ENCODE data around the gene TMEM140. TPM values are rescaled to one million over a fixed set of nuclear protein-coding genes. Genes with fewer than 3 reads are reported as not detected.

Gene TMEM140
- total and polyA plus RNA-seq, 2 of the 13 experiments (the other 11 are each of a cell fraction or from before 2014, with no cell fraction given): 9.2 to 21.7 TPM

DNA sequence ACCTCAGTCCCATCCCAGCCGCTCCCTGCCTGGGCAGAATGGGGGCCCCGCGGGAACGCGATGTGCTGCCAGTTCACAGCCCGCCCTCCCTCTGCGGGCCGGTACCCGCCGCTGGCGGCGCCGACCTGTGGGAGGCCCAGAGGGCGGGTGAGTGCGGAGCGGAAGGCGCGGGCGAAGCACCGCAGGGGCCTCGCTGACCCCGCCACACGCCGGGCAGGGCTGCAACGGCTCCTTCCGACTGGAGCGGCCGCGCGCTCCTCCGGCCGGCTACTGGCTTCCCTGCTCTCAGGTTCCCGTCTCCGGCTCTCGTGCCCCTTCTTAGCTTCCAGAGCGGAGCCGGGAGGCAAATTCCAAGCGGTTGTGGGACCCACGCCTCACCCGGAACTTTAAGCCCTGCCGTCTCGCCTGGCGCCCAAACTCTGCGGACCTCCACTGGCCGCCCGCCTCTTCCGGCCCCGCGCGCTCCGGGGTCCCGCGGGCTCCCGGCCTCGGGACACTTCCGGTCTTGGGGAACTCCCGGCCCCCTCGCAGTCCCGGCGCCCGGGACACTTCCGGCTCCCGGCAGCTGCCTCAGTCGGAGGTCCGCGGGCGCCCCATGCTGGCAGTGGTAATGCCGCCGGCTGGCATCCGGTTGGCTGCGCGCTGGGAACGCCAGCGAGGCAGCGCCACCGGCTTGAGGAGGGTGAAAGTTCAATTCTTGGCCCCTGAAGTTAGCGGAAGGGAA is 22.6 kb downstream of the TMEM140 start, which contains the start of gene CYREN (continued):
- peak; percentile 90; the same call in 1 of the 2 replicates for TF ChIP-seq ZNF142 (CRISPR knock-in tag; IDR thresholded peaks at IDR 0.05)
- TF ChIP-seq MAFK (conservative IDR thresholded peaks at IDR 0.05 in 1 of 2, IDR thresholded peaks at IDR 0.05 in 1 of 2; ENCODE audit: low read length in 2 of 2): no peak
- peak; percentile 83 for TF ChIP-seq ZFP90 (CRISPR knock-in tag; IDR thresholded peaks at IDR 0.05; ENCODE audit: borderline replicate concordance)
- TF ChIP-seq, protein P1, sequence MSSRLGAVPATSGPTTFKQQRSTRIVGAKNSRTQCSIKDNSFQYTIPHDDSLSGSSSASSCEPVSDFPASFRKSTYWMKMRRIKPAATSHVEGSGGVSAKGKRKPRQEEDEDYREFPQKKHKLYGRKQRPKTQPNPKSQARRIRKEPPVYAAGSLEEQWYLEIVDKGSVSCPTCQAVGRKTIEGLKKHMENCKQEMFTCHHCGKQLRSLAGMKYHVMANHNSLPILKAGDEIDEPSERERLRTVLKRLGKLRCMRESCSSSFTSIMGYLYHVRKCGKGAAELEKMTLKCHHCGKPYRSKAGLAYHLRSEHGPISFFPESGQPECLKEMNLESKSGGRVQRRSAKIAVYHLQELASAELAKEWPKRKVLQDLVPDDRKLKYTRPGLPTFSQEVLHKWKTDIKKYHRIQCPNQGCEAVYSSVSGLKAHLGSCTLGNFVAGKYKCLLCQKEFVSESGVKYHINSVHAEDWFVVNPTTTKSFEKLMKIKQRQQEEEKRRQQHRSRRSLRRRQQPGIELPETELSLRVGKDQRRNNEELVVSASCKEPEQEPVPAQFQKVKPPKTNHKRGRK (CRISPR knock-in tag; IDR thresholded peaks at IDR 0.05): no peak
- TF ChIP-seq, protein P2, sequence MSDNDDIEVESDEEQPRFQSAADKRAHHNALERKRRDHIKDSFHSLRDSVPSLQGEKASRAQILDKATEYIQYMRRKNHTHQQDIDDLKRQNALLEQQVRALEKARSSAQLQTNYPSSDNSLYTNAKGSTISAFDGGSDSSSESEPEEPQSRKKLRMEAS (IDR thresholded peaks at IDR 0.05): peak; percentile 76
- no peak; the same call in 1 of the 2 replicates for TF ChIP-seq ZHX1 (CRISPR knock-in tag; IDR thresholded peaks at IDR 0.05; ENCODE audit: low read depth)
- TF ChIP-seq ZC3H13 (CRISPR knock-in tag; IDR thresholded peaks at IDR 0.05): peak; percentile 90
- peak; percentile 93 for TF ChIP-seq MTERF4 (CRISPR knock-in tag; IDR thresholded peaks at IDR 0.05)
- no peak for TF ChIP-seq SIX1 (CRISPR knock-in tag; IDR thresholded peaks at IDR 0.05; ENCODE audit: borderline replicate concordance)
- no peak; the same call in 1 of the 2 replicates for TF ChIP-seq STAT6 (CRISPR knock-in tag; IDR thresholded peaks at IDR 0.05; ENCODE audit: borderline replicate concordance)
- peak; percentile 86 for TF ChIP-seq TEAD3 (CRISPR knock-in tag; optimal IDR thresholded peaks at IDR 0.05; ENCODE audit: borderline replicate concordance)
- peak; percentile 89 for TF ChIP-seq GTF3A (CRISPR knock-in tag; conservative IDR thresholded peaks at IDR 0.05)
